SU-DHL-6 (cell line): ENCODE measurements around the gene LRFN3.

Experiments used
- H2AFZ ChIP-seq: fragments of 200-600 bp; sonication (generic); 2 replicates; pipeline ENCODE4 v1.6.1; 2014; ENCODE audit warnings: low read depth, mild to moderate bottlenecking, moderate library complexity, mixed read lengths, antibody characterized with exemption, low read length; ENCODE audit not compliant: severe bottlenecking
- H3F3A ChIP-seq: fragments of 200-600 bp; shearing (Covaris generic); 2 replicates; pipeline ENCODE4 v1.6.0; 2016; ENCODE audit warnings: antibody characterized with exemption, mild to moderate bottlenecking; ENCODE audit not compliant: insufficient read depth
- H3K27ac ChIP-seq: fragments of 200-600 bp; sonication (generic); 2 replicates; pipeline ENCODE4 v1.5.1; 2016; ENCODE audit warnings: low read depth, mild to moderate bottlenecking, low read length, moderate library complexity, mixed read lengths
- H3K27me3 ChIP-seq: fragments of 200-600 bp; sonication (generic), shearing (Covaris generic); 2 replicates; pipeline ENCODE4 v1.6.0; 2014; ENCODE audit warnings: mild to moderate bottlenecking, low read length
- H3K36me3 ChIP-seq: fragments of 200-600 bp; sonication (generic); 2 replicates; pipeline ENCODE4 v1.6.1; 2014; ENCODE audit warnings: mild to moderate bottlenecking, low read length, mixed read lengths
- H3K4me2 ChIP-seq: fragments of 300-600, 200-600 bp; shearing (Covaris generic), sonication (generic); 2 replicates; pipeline ENCODE4 v1.6.0; 2014; ENCODE audit warnings: low read length, low read depth, mild to moderate bottlenecking; ENCODE audit not compliant: poor library complexity, severe bottlenecking
- H3K4me3 ChIP-seq: fragments of 200-600 bp; sonication (generic); 2 replicates; pipeline ENCODE4 v1.5.1; 2014; ENCODE audit warnings: antibody characterized with exemption, low read length, mild to moderate bottlenecking, mixed read lengths; ENCODE audit not compliant: insufficient read depth, poor library complexity, severe bottlenecking
- H3K79me2 ChIP-seq: fragments of 200-600 bp; sonication (generic); 2 replicates; pipeline ENCODE4 v1.6.1; 2014; ENCODE audit warnings: mild to moderate bottlenecking, low read length, moderate library complexity; ENCODE audit not compliant: insufficient read depth
- H3K9ac ChIP-seq: fragments of 200-600 bp; sonication (generic); 2 replicates; pipeline ENCODE4 v1.7.0; 2014; ENCODE audit warnings: mild to moderate bottlenecking, low read length
- H3K9me2 ChIP-seq: fragments of 200-600 bp; sonication (generic); replicated peaks from 2 replicates; pipeline ENCODE4 v1.6.1; 2014; ENCODE audit warnings: low read length; ENCODE audit not compliant: insufficient read depth
- H3K9me3 ChIP-seq: fragments of 200-600 bp; sonication (generic); 2 replicates; pipeline ENCODE4 v1.6.1; 2014; ENCODE audit warnings: low read length, mixed read lengths; ENCODE audit not compliant: insufficient read depth
- H4K20me1 ChIP-seq: fragments of 200-600 bp; sonication (generic); 2 replicates; pipeline ENCODE4 v1.6.1; 2014; ENCODE audit warnings: low read depth, mild to moderate bottlenecking, antibody characterized with exemption, low read length, moderate library complexity, mixed read lengths
- CTCF ChIP-seq: fragments of 200-600 bp; sonication (generic); IDR thresholded peaks from one replicate; pipeline ENCODE4 v1.5.1; 2017; ENCODE audit warnings: antibody characterized with exemption, mild to moderate bottlenecking, low read length, moderate library complexity; ENCODE audit not compliant: insufficient read depth, poor library complexity, severe bottlenecking
- EZH2phosphoT487 ChIP-seq: fragments of 200-600 bp; sonication (generic), shearing (Covaris generic); conservative IDR thresholded peaks from 2 replicates; pipeline ENCODE4 v1.6.1; 2018; ENCODE audit warnings: mild to moderate bottlenecking, antibody characterized with exemption, low read length, moderate library complexity, mixed read lengths

The LRFN3 gene

GRCh38 chr19:35937345-35938281, 1.4 kb downstream of the LRFN3 start:
- H3K27ac ChIP-seq = no peak overlapping the region
- H3K9me3 ChIP-seq = no peaks in the 10 kb centered on the region
- no peaks in the 10 kb centered on the region for H3F3A ChIP-seq
- no peaks in the 10 kb centered on the region for H3K79me2 ChIP-seq
- TF ChIP-seq CTCF = no peak
- TF ChIP-seq EZH2phosphoT487 = no peak
- H2AFZ ChIP-seq = no peak overlapping the region
- H3K27me3 ChIP-seq = no peaks in the 10 kb centered on the region
- H3K9me2 ChIP-seq = no peaks in the 10 kb centered on the region
- H3K4me3 ChIP-seq = peak overlapping the region; percentile 75
- H4K20me1 ChIP-seq = no peaks in the 10 kb centered on the region
- peak overlapping the region; percentile 66 for H3K9ac ChIP-seq
- no peaks in the 10 kb centered on the region for H3K36me3 ChIP-seq
- peak overlapping the region; percentile 82 for H3K4me2 ChIP-seq

DNA sequence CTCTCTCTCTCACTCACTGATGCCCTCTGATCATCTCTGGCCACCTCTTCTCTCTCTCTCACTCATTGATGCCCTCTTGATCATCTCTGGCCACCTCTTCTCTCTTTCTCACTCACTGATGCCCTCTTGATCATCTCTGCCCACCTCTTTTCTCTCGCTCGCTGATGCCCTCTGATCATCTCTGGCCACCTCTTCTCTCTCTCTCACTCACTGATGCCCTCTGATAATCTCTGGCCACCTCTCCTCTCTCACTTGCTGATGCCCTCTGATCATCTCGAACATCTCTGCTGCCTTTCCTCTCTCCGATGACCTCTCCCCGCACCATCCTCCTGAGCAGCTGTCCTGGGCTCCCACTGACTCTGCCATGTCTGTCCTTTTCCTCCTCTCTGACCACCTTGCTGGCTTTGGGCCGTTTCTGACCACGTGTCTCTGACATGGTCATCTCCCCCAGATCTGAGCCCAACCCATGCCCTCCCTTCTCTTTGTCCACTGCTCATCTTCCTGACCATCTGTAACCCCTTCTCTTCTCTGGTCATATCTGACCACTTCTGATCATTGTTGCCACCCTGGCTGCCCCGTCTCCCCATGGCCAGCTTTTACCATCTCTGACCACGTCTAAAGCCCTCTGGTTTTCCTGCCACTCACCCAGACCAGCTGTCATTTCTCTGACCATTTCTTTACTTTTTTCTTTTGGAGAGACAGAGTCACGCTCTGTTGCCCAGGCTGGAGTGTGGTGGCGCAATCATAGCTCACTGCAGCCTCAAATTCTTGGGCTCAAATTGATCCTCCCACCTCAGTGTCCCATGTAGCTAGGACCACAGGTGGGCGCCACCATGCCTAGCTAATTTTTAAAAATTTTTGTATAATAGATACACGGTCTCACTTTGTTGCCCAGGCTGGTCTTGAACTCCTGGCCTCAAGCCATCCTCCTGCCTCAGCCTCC, 2.4 kb downstream of the LRFN3 start:
- Histone ChIP-seq H3K36me3 (no peaks in the 10 kb centered on the region), H3K9me2 (no peaks in the 10 kb centered on the region), H3K27ac (no peak overlapping the region), H3K4me2 (peak overlapping the region; percentile 82), H4K20me1 (no peaks in the 10 kb centered on the region), H3K9me3 (no peaks in the 10 kb centered on the region), H3K27me3 (no peaks in the 10 kb centered on the region), H2AFZ (no peak overlapping the region), H3K79me2 (no peaks in the 10 kb centered on the region), H3K4me3 (no peak overlapping the region), H3K9ac (peak overlapping the region; percentile 66; the same call in 1 of the 2 replicates), H3F3A (no peaks in the 10 kb centered on the region)
- no peak for TF ChIP-seq CTCF
- TF ChIP-seq EZH2phosphoT487 = no peak

GRCh38 chr19:35939307-35940077, 3.3 kb downstream of the LRFN3 start:
- Histone ChIP-seq H3K4me3 (no peak overlapping the region), H3K36me3 (no peaks in the 10 kb centered on the region), H3K27ac (no peak overlapping the region), H2AFZ (no peak overlapping the region), H3K9ac (no peak overlapping the region), H3F3A (no peaks in the 10 kb centered on the region), H3K4me2 (no peak overlapping the region), H3K27me3 (no peaks in the 10 kb centered on the region), H3K9me3 (no peaks in the 10 kb centered on the region), H3K79me2 (no peaks in the 10 kb centered on the region), H3K9me2 (no peaks in the 10 kb centered on the region), H4K20me1 (no peaks in the 10 kb centered on the region)
- TF ChIP-seq CTCF = no peak
- no peak for TF ChIP-seq EZH2phosphoT487
